Left lung (tissue), 10 donors: ENCODE measurements around the gene ADGRL2. TPM values are rescaled to one million over a fixed set of nuclear protein-coding genes. Genes with fewer than 3 reads are reported as not detected.

Experiments used
- ATAC-seq: fragments of 200-7000 bp; cut with Tn5 transposase; one replicate; pipeline ENCODE4 v1.9.1; 2020; ENCODE audit warnings: moderate library complexity
- DNase-seq, 4 donors: peaks; one replicate each; pipeline ENCODE4 v3.0.0-alpha.2; 2013 to 2020
- H3K27ac ChIP-seq, 2 donors: fragments of 200-600 bp; sonication (generic) in 1 of 2; one replicate each; pipeline versions ENCODE4 v1.5.0 to v1.8.0; 2020 to 2021
- H3K27me3 ChIP-seq, 2 donors: fragments of 200-600 bp; sonication (generic) in 1 of 2; one replicate each; pipeline versions ENCODE4 v1.5.0 to v1.8.0; 2020 to 2021
- H3K36me3 ChIP-seq, 2 donors: fragments of 200-600 bp; sonication (generic) in 1 of 2; one replicate each; pipeline versions ENCODE4 v1.5.0 to v1.8.0; 2020 to 2021
- H3K4me1 ChIP-seq, 2 donors: fragments of 200-600 bp; one replicate each; pipeline ENCODE4 v1.8.0; 2021
- H3K4me3 ChIP-seq, 2 donors: fragments of 200-600 bp; sonication (generic) in 1 of 2; one replicate each; pipeline versions ENCODE4 v1.5.0 to v1.8.0; 2020 to 2021; ENCODE audit warnings: mild to moderate bottlenecking in 1 of 2
- H3K9me3 ChIP-seq, 2 donors: fragments of 200-600 bp; sonication (generic) in 1 of 2; one replicate each; pipeline versions ENCODE4 v1.5.0 to v1.8.0; 2020 to 2021
- CTCF ChIP-seq, 2 donors: fragments of 200-600 bp; sonication (generic) in 1 of 2; IDR thresholded peaks; one replicate each; pipeline versions ENCODE4 v1.5.0 to v1.8.0; 2021; ENCODE audit warnings: antibody characterized with exemption in 2 of 2
- intact Hi-C, 2 donors: fragments of 100-400 bp; cut with DNase I; formaldehyde crosslinking; loops; one replicate each; pipeline versions ENCODE4 v1.11.2 to v1.14.2; 2022
- polyA plus RNA-seq, 6 donors: library from polyadenylated mRNA; unstranded; fragments of 120-200 nt; gene quantifications; one replicate each; pipeline ENCODE4 v1.2.1, GENCODE V29; 2013; ENCODE audit not compliant: insufficient read length in 6 of 6
- total RNA-seq, 2 donors: library from RNA; stranded (reverse); fragmentation: NEBNext Ultra II Directional; extraction: Animal tissue kit (Norgen Biotek cat#: 25700); gene quantifications; one replicate each; pipeline ENCODE4 v1.2.1, GENCODE V29; 2021
- donor health status: DM: no; HTN: yes; CAD: no.
- donor health status: DM: no; HTN: no; CAD: no.

The ADGRL2 gene
- total and polyA plus RNA-seq, 8 donors = 78.8 to 295 (median 250) TPM

- intact Hi-C loops = no loop called here
- Histone ChIP-seq H3K4me1 (no peaks in the 10 kb centered on the region), H3K4me3 (no peak overlapping the region), H3K9me3 (peaks cover 0 to 4% of the 10 kb centered on the region in 2 donors), H3K36me3 (no peaks in the 10 kb centered on the region), H3K27me3 (no peaks in the 10 kb centered on the region), H3K27ac (no peak overlapping the region)
- ATAC-seq (no peak), DNase-seq (no peak)
- TF ChIP-seq CTCF (IDR thresholded peaks at IDR 0.05) = no peak
Observed at GRCh38 chr1:81781749-81782148, 19.0 kb upstream of the ADGRL2 start.

- DNase-seq (no peak), ATAC-seq (no peak)
- Histone ChIP-seq H3K27me3 (no peaks in the 10 kb centered on the region), H3K4me3 (no peak overlapping the region), H3K36me3 (no peaks in the 10 kb centered on the region), H3K27ac (no peak overlapping the region), H3K4me1 (no peaks in the 10 kb centered on the region), H3K9me3 (no peaks in the 10 kb centered on the region)
- TF ChIP-seq CTCF (IDR thresholded peaks at IDR 0.05) = no peak
- intact Hi-C loops = no loop called here
Observed at GRCh38 chr1:81792184-81792583, 8.6 kb upstream of the ADGRL2 start.

DNA sequence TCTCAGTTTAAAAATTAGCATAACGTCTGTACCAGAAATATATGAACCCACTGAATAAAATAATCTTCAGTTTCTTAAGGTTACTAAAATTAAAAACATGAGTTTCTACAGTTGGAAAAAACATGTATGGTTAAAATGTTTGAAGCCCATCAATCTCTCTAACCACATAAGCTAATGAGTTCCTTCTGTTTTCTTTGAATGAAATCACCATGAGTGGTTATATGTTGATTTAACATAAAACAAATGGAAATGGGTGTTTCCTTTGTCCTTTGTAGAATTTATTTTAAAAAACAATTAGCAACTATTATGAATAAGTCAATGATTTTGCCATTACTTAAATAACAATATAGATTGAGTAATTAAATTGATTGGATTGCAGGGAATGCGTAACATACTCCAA lies 3.0 kb upstream of the ADGRL2 start:
- no peak overlapping the region for H3K27ac ChIP-seq
- H3K9me3 ChIP-seq = no peaks in the 10 kb centered on the region
- DNase-seq (no peak), ATAC-seq (no peak)
- intact Hi-C loops = no loop called here
- no peak overlapping the region for H3K4me3 ChIP-seq
- H3K36me3 ChIP-seq = no peaks in the 10 kb centered on the region
- no peak for TF ChIP-seq CTCF (IDR thresholded peaks at IDR 0.05)
- peaks cover 0 to 44% of the 10 kb centered on the region in 2 donors for H3K27me3 ChIP-seq
- H3K4me1 ChIP-seq = no peaks in the 10 kb centered on the region

DNA sequence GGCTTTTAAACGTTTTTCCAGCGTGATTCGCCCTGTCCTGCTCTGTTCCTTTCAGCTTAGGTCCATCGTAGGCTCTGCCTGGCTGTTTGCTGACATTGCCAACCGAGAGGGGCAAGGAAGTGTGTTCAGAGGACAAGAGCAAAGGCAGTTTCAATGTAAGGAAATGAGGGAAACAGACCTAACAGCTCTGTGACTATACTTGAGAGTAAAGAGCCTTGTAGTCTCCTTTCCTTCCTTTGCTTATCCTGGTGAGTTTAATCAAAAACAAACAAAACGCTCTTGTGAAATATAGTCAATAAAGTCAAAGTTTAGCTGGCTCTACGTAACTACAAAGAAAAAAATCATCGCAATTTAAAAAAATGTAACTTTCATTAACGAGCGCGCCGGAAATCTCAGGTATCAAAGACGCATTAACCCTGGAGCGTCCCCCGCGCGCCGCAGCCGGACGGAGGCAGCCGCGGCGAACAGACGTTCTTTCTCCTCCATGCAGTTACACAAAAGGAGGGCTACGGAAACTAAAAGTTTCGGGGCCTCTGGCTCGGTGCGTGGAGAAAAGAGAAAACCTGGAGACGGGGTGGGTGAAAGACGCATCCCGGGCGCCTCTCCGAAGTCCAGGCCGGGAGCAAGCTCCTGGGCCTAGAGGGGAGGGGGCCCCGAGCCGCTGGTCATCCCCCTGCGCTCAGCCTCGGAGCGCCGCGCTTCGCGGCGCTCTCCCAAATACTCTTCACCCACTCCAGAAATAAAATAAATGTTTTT lies 617 bp upstream of the ADGRL2 start:
- H3K9me3 ChIP-seq = no peaks in the 10 kb centered on the region
- TF ChIP-seq CTCF (IDR thresholded peaks at IDR 0.05) = no peak
- H3K36me3 ChIP-seq = no peaks in the 10 kb centered on the region
- ATAC-seq (peak; percentile 26), DNase-seq (peak; percentile 38 to 85 (median 68))
- peak overlapping the region; percentile 91 to 98 for H3K27ac ChIP-seq
- intact Hi-C loops = no loop called here
- peak overlapping the region; percentile 57 to 63 for H3K4me3 ChIP-seq
- no peaks in the 10 kb centered on the region for H3K4me1 ChIP-seq
- H3K27me3 ChIP-seq = peaks cover 0 to 68% of the 10 kb centered on the region in 2 donors

DNA sequence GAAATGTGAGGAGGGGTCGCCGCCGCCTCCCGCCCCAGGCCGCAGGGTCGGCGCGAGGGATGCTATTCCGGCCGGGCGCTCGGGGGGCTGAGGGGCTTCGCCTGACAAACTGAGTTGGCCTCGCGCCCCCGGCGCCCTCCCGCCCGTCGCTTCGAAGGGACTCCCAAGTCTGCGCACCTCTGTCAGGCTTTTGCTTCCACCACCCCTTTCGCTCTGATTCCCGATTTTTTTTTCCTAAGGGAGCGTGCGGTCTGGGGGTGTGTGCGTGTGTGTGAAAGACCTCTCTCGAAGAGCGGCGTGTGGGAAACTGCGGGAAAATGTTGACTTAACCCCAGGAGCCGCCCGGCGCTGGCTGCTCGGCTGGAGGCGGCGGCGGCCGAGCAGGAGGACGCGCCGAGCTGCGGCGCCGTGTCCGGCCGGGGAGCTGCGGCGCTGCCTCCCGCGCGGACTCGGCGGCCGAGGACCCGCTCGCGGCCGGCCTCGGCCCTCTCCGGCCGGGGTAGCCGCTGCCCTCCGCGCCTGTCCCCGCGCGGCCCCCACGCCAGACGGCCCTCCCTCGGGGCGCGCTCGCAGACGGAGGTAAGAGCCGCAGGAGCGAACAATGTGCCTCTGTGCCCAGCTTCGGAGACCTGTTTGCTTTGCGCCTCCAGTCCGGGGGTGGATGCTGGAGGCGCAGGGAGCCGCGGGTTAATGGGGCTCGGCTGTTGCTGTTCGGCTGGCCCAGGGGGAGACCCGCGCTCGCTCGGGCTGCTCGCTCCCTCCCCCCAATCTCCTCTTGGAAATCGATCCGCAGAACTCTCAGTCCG lies 1.1 kb downstream of the ADGRL2 start:
- H3K9me3 ChIP-seq = no peaks in the 10 kb centered on the region
- H3K36me3 ChIP-seq = no peaks in the 10 kb centered on the region
- H3K4me3 ChIP-seq = peak overlapping the region; percentile 57 to 63
- TF ChIP-seq CTCF (IDR thresholded peaks at IDR 0.05) = no peak
- DNase-seq = peak; percentile 34 to 66 (median 50)
- no peaks in the 10 kb centered on the region for H3K4me1 ChIP-seq
- intact Hi-C loops = no loop called here
- H3K27ac ChIP-seq = peak overlapping the region; percentile 91 to 98
- peaks cover 0 to 85% of the 10 kb centered on the region in 2 donors for H3K27me3 ChIP-seq
- ATAC-seq = peak; percentile 36
